Keratinocyte (primary cell): ENCODE results near the gene SLF1. TPM values are rescaled to one million over a fixed set of nuclear protein-coding genes. Genes with fewer than 3 reads are reported as not detected.

ENCODE experiments used
- DNase-seq: peaks from one replicate; pipeline ENCODE4 v3.0.0-alpha.2; 2011; ENCODE audit warnings: low read depth, missing footprints, low spot score
- FAIRE-seq: peaks from 2 replicates; lab custom pipeline; 2011; peaks lifted over from hg19 to GRCh38; lab: Jason Lieb, UNC
- H2AFZ ChIP-seq: 2 replicates; pipeline ENCODE4 v1.6.0; 2012; ENCODE audit warnings: low read length, control low read depth, inconsistent platforms; ENCODE audit not compliant: control insufficient read depth
- H3K27ac ChIP-seq: 2 replicates; pipeline ENCODE4 v1.5.1; 2011; ENCODE audit warnings: low read length; ENCODE audit not compliant: control insufficient read depth, insufficient read depth
- H3K27me3 ChIP-seq: 3 replicates; pipeline ENCODE4 v1.6.0; 2011; ENCODE audit warnings: low read length; ENCODE audit not compliant: control insufficient read depth, insufficient read depth; ENCODE audit errors: extremely low read depth
- H3K36me3 ChIP-seq, 2 experiments: 2 replicates in 1 of 2; 3 replicates in 1 of 2; pipeline ENCODE4 v1.5.1; 2011; ENCODE audit warnings: low read length in 2 of 2, mild to moderate bottlenecking in 1 of 2; ENCODE audit not compliant: control insufficient read depth in 2 of 2, insufficient read depth in 2 of 2; ENCODE audit errors: extremely low read depth in 1 of 2
- H3K4me1 ChIP-seq: 3 replicates; pipeline ENCODE4 v1.5.1; 2011; ENCODE audit warnings: low read length; ENCODE audit not compliant: control insufficient read depth, insufficient read depth; ENCODE audit errors: extremely low read depth
- H3K4me2 ChIP-seq: 3 replicates; pipeline ENCODE4 v1.6.0; 2011; ENCODE audit warnings: low read depth, low read length; ENCODE audit not compliant: control insufficient read depth, insufficient read depth; ENCODE audit errors: extremely low read depth
- H3K4me3 ChIP-seq, 3 experiments: fragments of 200-600 bp in 1 of 3; sonication (generic) in 1 of 3; 2 replicates in 2 of 3; 3 replicates in 1 of 3; pipeline ENCODE4 v1.5.1; 2011 to 2016; ENCODE audit warnings: low read length in 3 of 3, mild to moderate bottlenecking in 3 of 3, control low read depth in 2 of 3, inconsistent platforms in 1 of 3, low read depth in 1 of 3, mixed read lengths in 1 of 3, mixed run types in 1 of 3, moderate library complexity in 1 of 3; ENCODE audit not compliant: control insufficient read depth in 2 of 3, insufficient read depth in 2 of 3; ENCODE audit errors: extremely low read depth in 1 of 3
- H3K79me2 ChIP-seq: 2 replicates; pipeline ENCODE4 v1.6.0; 2012; ENCODE audit warnings: low read length; ENCODE audit not compliant: control insufficient read depth, insufficient read depth
- H3K9ac ChIP-seq: 3 replicates; pipeline ENCODE4 v1.6.0; 2011; ENCODE audit warnings: low read length; ENCODE audit not compliant: control insufficient read depth, insufficient read depth; ENCODE audit errors: extremely low read depth
- H3K9me1 ChIP-seq: 3 replicates; pipeline ENCODE4 v1.6.0; 2011; ENCODE audit warnings: low read length; ENCODE audit not compliant: control insufficient read depth, insufficient read depth; ENCODE audit errors: extremely low read depth
- H3K9me3 ChIP-seq: 2 replicates; pipeline ENCODE4 v1.5.1; 2012; ENCODE audit warnings: low read depth, low read length; ENCODE audit not compliant: control insufficient read depth
- H4K20me1 ChIP-seq: 3 replicates; pipeline ENCODE4 v1.6.0; 2011; ENCODE audit warnings: low read length; ENCODE audit not compliant: control insufficient read depth, insufficient read depth; ENCODE audit errors: extremely low read depth
- CTCF ChIP-seq, 3 experiments: IDR thresholded peaks in 1 of 3; conservative IDR thresholded peaks in 1 of 3; optimal IDR thresholded peaks in 1 of 3; 2 replicates in 2 of 3; 3 replicates in 1 of 3; pipeline versions ENCODE3 to v1.5.1; 2011; ENCODE audit warnings: low read length in 3 of 3, mild to moderate bottlenecking in 3 of 3, moderate library complexity in 2 of 3, control low read depth in 1 of 3, inconsistent platforms in 1 of 3; ENCODE audit not compliant: insufficient read depth in 2 of 3; ENCODE audit errors: extremely low read depth in 1 of 3
- EZH2 ChIP-seq: IDR thresholded peaks from one replicate; pipeline ENCODE4 v1.6.1; 2012; ENCODE audit warnings: inconsistent platforms, mild to moderate bottlenecking, low read length, moderate library complexity
- dilution Hi-C: fragments of 300-500 bp; cut with MboI; formaldehyde crosslinking; loops from one replicate; pipeline ENCODE4 v1.7.0; 2020; ENCODE audit warnings: low sequenced_read_pairs; ENCODE audit not compliant: extremely low pct_ligation_motif_present
- polyA plus RNA-seq, 5 experiments: library from polyadenylated mRNA; depleted of rRNA in 3 of 5; stranded (reverse) in 3 of 5; stranded (forward) in 1 of 5; unstranded in 1 of 5; fragments of >200 nt; gene quantifications; 1 replicate in 1 of 5; 2 replicates in 3 of 5; 3 replicates in 1 of 5; pipeline versions ENCODE4 v1.2.1 to v1.2.3, GENCODE V29; 2011 to 2012; ENCODE audit warnings: missing spikeins in 2 of 5, low read depth in 1 of 5, low replicate concordance in 1 of 5

The SLF1 gene
- polyA plus RNA-seq, 1 donor (not counting 4 experiments of a cell fraction or from before 2014, with no cell fraction given) = 7.0 TPM

- H2AFZ ChIP-seq = no peak overlapping the region
- no peaks in the 10 kb centered on the region for H3K79me2 ChIP-seq
- TF ChIP-seq CTCF (optimal IDR thresholded peaks at IDR 0.05 in 1 of 3, IDR thresholded peaks at IDR 0.05 in 1 of 3, conservative IDR thresholded peaks at IDR 0.05 in 1 of 3; ENCODE audit: extremely low read depth in 1 of 3, insufficient read depth in 2 of 3, low read length in 3 of 3) (no peak), EZH2 (no peak)
- no peaks in the 10 kb centered on the region for H3K9me1 ChIP-seq
- DNase-seq (no peak), FAIRE-seq (no peak)
- no peak overlapping the region for H3K27ac ChIP-seq
- H3K4me1 ChIP-seq = no peaks in the 10 kb centered on the region
- H4K20me1 ChIP-seq = no peaks in the 10 kb centered on the region
- no peaks in the 10 kb centered on the region for H3K36me3 ChIP-seq
- H3K27me3 ChIP-seq = no peaks in the 10 kb centered on the region
- dilution Hi-C loops = no loop called here
- no peak overlapping the region for H3K4me2 ChIP-seq
- H3K9me3 ChIP-seq = no peaks in the 10 kb centered on the region
- no peak overlapping the region for H3K9ac ChIP-seq
- no peak overlapping the region for H3K4me3 ChIP-seq
Measured at GRCh38 chr5:94682814-94683520, 64.5 kb downstream of the SLF1 start.

- FAIRE-seq (no peak), DNase-seq (no peak)
- Histone ChIP-seq H3K79me2 (no peaks in the 10 kb centered on the region), H3K27me3 (no peaks in the 10 kb centered on the region), H3K4me1 (peaks cover 12% of the 10 kb centered on the region), H3K9me3 (no peaks in the 10 kb centered on the region), H3K4me3 (no peak overlapping the region), H3K4me2 (no peak overlapping the region), H3K9ac (no peak overlapping the region), H3K9me1 (no peaks in the 10 kb centered on the region), H4K20me1 (no peaks in the 10 kb centered on the region), H3K36me3 (peaks cover 0 to 3% of the 10 kb centered on the region in 2 experiments), H3K27ac (no peak overlapping the region), H2AFZ (no peak overlapping the region)
- dilution Hi-C loops = no loop called here
- TF ChIP-seq EZH2 = no peak
- no peak for TF ChIP-seq CTCF (optimal IDR thresholded peaks at IDR 0.05 in 1 of 3, IDR thresholded peaks at IDR 0.05 in 1 of 3, conservative IDR thresholded peaks at IDR 0.05 in 1 of 3; ENCODE audit: extremely low read depth in 1 of 3, insufficient read depth in 2 of 3, low read length in 3 of 3)
Measured at GRCh38 chr5:94689908-94690307, 71.4 kb downstream of the SLF1 start.
